HG03025 (cell line): ENCODE results near the gene ATCAY.

ENCODE experiments used
- ATAC-seq: cut with Tn5 transposase; IDR thresholded peaks from one replicate; pipeline ENCODE4 v1.9.1; 2021; ENCODE audit warnings: mild to moderate bottlenecking, moderate library complexity; ENCODE audit not compliant: unreplicated experiment, low FRiP score

Gene ATCAY, protein sequence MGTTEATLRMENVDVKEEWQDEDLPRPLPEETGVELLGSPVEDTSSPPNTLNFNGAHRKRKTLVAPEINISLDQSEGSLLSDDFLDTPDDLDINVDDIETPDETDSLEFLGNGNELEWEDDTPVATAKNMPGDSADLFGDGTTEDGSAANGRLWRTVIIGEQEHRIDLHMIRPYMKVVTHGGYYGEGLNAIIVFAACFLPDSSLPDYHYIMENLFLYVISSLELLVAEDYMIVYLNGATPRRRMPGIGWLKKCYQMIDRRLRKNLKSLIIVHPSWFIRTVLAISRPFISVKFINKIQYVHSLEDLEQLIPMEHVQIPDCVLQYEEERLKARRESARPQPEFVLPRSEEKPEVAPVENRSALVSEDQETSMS

GRCh38 chr19:3880471-3881271 lies at the start of gene ATCAY:
Gene ATCAY, plus strand, starts transcription at chr19:3880685. Its CDS starts 5,083 bp downstream, at chr19:3885768.
- ATAC-seq = no peak

GRCh38 chr19:3831601-3832000 lies 48.9 kb upstream of the ATCAY start:
- ATAC-seq = no peak

- no peak for ATAC-seq
These were observed 48.5 kb upstream of the ATCAY start for GRCh38 chr19:3832001-3832400.

GRCh38 chr19:3833578-3834348 lies 46.7 kb upstream of the ATCAY start:
- no peak for ATAC-seq

DNA sequence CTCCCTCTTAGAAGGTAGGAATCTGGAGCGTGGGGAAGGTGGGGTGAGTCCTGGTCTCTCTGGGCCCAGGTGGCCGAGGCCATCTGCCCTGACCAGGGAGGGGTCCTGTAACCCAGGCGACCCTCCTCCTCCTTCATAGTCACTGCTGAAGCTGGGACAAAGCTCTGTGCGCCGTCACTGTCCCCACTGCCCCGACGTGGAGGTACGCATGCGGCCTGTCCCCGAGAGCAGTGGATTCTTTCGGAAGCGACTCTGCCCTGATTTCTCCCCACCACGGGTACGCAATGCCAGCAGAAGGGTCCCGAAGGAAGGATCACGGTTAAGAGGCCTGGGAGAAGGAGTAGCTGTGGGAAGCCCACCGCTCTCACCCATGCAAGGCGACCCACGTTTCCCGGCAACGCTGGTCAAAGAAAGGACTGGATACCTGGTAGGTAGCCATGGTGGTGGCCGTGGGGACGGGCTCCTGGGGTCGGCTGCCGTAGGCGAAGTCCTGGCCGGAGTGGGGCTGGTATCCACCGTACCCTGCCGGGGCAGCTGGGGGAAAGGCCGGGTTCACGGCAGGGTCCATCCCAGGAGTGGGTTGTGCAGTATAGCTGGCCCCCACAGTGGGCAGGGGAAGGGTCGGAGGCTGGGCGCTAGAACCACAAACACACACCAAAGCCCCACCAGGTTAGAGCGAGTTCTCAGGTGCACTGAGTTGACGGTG lies 46.0 kb upstream of the ATCAY start:
- ATAC-seq = no peak

GRCh38 chr19:3835055-3835435 lies 45.4 kb upstream of the ATCAY start:
- no peak for ATAC-seq

GRCh38 chr19:3836887-3837286 lies 43.6 kb upstream of the ATCAY start:
- no peak for ATAC-seq

- ATAC-seq = no peak
These were observed 43.2 kb upstream of the ATCAY start for GRCh38 chr19:3837332-3837731.

DNA sequence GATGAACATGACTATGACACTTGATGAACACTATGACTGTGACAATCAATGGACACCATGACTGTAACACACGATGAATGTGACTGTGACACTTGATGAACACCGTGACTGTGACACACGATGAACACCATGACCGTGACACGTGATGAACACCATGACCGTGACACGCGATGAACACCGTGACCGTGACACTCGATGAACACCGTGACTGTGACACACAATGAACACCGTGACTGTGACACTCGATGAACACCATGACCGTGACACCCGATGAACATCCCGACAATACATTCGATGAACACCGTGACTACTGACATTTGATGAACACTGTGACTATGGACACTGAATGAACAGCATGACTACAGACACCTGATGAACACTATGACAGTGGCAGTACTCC lies 42.6 kb upstream of the ATCAY start:
- ATAC-seq = no peak

DNA sequence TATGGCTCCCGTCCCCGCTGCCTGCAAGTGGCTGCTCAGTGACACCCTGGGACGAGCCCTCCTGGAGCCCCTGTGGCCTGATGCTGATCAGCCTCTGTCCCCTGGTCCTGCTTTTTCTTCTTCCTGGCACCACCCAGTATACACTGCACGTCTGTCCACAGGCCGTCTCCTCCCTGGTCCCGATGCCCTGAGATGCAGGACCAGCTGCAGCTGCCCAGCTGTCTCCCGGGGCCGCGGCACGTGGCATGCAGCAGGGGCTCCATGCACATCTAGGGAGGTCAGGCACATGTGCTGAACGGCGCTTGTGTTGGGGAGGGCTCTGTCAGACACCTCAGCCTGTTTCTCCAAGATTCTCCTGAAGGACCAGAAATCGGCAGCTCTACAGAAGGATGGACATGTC lies 41.8 kb upstream of the ATCAY start:
- ATAC-seq = no peak

DNA sequence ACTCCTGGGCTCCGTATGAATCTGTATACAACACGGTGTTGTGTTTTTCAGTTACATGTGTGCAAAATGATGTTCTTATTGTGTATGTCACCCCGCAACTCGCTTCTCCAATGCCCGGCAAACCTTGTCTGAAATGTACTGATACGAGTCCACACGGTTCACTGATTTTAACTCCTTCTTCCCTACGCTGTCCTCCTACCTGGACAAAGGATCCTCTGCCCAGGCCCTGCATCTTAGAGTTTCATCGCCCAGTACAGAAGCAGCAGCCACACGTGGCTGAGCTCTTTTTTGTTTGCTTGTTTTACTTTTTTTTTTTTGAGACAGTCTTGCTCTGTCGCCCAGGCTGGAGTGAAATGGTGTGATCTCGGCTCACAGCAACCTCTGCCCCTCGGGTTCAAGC lies 40.5 kb upstream of the ATCAY start:
- ATAC-seq = no peak

DNA sequence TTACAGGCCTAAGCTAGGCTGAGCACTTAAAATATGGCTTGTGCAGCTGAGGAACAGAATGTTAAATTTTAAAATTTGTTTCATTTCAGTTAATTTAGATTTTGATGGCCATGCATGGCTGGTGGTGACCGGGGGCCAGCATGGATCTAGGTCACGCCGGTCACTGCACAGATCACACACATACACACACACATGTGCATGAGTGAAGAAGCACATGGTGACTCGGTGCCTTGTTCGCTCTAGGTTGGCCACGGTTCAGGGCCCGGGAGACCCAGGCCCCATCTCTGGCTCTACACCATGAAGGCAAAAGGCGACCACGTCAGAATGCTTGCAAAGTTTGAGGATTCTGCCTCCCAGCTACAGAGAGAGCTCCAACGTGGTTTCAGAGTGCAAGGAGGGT lies 39.7 kb upstream of the ATCAY start:
- ATAC-seq = no peak

GRCh38 chr19:3842948-3843347 lies 37.5 kb upstream of the ATCAY start:
- no peak for ATAC-seq

GRCh38 chr19:3844596-3844995 lies 35.9 kb upstream of the ATCAY start:
- ATAC-seq = no peak

DNA sequence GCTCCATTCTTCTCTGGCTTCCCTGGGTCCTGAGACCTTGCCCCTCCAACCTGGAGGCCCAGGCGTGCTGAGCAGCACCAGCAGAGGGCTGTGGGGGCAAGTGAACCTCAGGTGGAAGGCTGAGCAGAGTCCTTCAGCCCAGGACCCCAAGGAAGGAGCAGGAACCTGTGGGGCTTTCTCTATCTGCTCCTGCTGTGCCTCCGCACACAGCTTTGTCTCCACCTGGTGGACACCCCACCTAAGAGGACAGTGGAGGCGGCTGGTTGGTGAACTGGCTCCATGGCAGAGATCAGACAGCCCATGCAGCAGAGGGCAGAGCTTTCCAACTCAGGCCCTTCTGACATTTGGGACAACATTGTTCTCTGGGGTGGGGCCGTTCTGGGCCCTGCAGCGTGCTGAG lies 31.4 kb upstream of the ATCAY start:
- no peak for ATAC-seq

- ATAC-seq = no peak
These were observed 30.7 kb upstream of the ATCAY start for GRCh38 chr19:3849787-3850186.

DNA sequence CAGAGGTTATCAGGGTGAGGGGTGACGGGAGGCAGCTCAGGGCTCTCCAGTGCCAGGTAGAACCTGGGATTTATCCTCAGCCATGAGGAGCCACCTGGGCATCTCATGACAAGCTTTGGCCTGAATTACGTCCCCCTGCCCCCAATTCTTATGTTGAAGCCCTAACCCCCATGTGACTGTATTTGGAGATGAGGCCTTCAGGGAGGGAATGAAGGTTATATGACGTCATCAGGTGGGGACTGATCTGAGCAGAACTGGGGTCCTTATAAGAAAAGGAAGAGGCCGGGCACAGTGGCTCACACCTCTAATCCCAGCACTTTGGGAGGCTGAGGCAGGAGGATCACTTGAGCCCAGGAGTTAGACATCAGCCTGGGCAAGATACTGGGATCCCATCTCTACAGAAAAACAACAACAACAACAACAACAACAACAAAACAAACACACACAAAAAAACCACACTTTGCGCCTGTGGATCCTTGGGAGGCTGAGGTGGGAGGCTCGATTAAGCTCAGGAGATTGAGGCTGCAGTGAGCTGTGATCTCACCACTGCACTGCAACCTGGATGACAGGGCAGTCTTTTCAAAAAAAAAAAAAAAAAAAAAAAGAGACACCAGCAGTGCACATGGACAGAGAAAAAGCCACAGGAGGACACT lies 30.0 kb upstream of the ATCAY start:
- no peak for ATAC-seq

GRCh38 chr19:3851254-3852176 lies 29.0 kb upstream of the ATCAY start:
- no peak for ATAC-seq

- no peak for ATAC-seq
These were observed 28.3 kb upstream of the ATCAY start for GRCh38 chr19:3852177-3852511.
